CD4-positive, alpha-beta T cell treated with Interleukin-10 for 1 hour (primary cell): ENCODE data around the gene MTMR10.

ENCODE experiments used
- DNase-seq: peaks from one replicate; pipeline ENCODE4 v3.0.0-alpha.2; 2020

The MTMR10 gene, protein sequence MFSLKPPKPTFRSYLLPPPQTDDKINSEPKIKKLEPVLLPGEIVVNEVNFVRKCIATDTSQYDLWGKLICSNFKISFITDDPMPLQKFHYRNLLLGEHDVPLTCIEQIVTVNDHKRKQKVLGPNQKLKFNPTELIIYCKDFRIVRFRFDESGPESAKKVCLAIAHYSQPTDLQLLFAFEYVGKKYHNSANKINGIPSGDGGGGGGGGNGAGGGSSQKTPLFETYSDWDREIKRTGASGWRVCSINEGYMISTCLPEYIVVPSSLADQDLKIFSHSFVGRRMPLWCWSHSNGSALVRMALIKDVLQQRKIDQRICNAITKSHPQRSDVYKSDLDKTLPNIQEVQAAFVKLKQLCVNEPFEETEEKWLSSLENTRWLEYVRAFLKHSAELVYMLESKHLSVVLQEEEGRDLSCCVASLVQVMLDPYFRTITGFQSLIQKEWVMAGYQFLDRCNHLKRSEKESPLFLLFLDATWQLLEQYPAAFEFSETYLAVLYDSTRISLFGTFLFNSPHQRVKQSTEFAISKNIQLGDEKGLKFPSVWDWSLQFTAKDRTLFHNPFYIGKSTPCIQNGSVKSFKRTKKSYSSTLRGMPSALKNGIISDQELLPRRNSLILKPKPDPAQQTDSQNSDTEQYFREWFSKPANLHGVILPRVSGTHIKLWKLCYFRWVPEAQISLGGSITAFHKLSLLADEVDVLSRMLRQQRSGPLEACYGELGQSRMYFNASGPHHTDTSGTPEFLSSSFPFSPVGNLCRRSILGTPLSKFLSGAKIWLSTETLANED

DNA sequence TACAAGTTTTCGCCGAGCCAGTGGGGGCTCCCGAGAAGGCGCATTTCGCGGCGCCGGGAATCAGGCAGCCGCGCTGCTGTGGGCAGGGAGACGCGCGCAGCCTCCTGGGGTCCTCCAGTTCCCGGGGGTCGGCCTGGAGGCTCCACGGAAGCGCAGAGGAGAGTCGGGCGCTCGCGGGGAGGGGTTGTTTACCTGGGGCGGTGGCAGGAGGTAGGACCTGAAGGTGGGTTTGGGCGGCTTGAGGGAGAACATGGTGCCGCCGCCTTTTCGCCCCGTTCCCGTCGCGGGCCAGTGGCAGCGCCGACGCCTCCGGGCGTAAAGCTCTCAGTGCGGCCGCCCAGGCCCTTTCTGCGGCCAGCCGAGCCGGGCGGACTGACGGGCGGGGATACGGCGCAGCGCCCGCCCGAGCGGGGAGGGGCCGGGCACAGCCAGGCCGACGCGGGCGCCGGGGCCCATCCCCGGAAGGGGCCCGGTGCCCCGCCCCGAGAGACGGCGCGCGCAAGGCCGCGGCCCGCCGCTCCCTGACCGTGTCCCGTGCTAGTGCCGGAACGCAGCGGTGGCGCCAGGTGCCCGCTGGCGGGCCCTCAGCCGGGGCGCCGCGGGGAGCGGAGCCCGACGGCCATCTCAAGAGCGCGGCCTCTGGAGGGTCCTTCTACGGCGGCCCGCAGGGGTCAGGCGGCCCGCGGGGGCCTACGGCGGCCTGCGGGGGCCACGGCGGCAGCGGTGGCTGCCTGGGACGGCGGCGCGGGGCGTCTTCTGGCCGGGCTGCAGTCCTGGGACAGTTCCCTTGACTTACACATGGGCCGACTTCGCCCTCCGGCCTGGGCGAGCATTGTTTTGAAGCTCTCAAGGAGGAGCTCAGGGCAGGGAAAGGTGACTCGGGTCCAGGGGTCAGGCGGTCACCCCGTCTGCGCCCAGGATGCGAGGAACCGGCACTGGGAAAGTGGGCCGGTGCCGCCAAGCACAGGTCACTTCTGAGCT is at the start of gene MTMR10:
TSS of gene MTMR10 (minus strand) at position 374 of the 981 bp plus-strand sequence. CDS start at position 252, 122 bp downstream.
- peak; percentile 78 for DNase-seq

DNA sequence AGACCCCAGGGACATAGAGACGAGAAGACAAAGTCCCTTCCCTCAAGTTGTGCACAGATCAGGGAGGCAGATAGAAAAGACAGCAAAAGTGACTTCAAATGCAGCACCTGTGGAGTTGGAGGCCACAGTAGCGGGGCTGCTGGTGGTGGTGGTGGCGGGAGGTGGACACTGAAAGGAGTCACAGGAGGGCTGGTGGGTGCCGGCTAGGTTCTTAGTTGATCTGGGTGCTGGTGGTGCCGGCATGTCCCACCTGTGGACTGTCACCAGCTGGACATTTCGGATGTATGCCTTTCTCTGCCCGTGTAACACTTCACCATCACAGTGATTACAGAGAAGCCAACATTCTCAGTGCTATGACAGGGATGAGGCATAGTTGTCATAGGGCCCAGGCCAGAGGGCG is 49.2 kb upstream of the MTMR10 start:
- no peak for DNase-seq

DNA sequence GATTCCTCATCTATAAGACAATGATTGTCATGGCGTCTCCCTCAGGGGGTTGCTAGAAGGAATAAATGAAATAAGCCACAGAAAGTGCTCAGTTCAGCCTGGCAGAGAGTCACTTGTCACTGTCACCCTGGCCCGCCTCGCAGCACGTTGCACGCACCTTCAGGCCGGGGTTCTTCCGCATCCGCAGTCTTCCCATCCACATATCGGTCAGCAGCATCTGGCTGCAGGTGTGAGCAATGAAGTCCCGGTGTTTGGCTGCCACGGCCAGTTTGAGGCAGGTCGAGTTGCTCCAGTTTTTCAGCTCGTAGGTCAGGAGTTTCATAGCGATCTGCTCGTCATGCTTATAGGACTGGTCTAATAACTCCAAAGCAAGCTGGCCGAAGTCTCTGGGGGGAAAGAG is 48.5 kb upstream of the MTMR10 start:
- no peak for DNase-seq

DNA sequence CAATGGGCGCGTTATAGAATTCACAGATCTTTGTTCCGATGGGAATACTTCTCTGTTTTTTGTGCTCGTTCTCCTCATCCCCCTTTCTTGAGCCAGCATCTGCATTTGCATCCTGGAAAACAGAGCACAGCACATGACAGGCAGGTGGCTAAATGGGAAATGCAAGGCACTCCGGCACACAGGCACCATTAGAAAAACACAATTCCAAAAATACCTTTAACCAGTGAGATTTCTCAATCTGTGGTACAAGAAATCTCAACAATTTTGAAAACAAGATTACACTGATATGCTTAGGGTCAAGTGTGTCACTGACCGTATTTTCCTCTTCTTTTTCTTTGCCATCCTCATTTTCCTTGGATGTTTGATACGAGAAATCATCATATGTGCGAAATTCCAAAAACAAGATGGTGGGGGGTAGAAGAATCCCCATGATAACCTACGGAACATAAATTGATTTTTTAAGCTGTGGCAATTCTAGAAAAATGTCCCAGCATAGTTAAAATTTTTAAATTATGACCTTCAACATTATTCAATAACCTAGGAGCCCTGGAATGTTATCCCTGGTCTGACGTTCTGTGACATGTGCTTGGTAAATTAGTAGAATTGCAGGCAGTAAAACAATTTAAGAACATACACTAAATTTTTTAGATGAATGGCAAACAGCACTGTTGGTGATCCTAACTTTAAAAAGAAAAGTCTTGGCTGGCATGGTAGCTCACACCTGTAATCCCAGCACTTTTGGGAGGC is 46.5 kb upstream of the MTMR10 start:
- no peak for DNase-seq

DNA sequence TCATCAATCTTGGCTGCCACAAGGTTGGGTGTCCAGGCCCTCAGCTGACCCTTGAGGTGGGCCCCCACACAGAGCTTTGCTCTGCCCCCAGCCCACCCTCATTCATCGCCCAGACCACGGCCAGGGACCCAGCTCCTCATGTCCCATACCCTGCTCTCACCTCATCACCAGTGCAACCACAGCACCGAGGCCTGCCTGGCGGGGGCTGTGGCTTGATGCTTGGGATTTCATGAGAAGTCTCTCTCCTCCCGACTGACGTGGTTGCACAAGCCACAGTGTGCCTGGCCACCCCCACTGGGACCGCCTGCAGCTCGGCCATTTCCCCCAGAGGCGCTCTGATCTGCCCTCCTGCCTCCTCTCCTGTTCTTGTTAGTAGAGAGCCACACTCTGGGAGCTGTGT is 45.4 kb upstream of the MTMR10 start:
- DNase-seq = no peak

DNA sequence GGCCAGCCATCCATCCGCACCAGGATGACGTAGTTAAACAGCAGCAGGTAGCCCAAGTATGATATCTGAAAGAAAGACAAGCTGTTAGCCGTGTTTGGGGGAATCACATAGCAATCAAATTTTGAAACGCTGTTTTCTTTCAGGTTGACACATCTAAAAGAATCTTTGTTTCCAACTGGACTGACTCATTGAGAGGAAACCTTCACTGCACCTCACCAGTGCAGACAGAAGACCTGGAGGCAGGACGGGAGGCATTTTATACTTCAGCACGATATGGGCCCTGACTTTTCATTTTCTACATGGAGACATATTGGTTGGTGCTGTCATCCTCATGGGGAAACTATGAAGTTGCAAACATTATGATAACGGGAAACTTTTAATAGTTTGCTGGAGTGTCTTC is 44.2 kb upstream of the MTMR10 start:
- DNase-seq = no peak

DNA sequence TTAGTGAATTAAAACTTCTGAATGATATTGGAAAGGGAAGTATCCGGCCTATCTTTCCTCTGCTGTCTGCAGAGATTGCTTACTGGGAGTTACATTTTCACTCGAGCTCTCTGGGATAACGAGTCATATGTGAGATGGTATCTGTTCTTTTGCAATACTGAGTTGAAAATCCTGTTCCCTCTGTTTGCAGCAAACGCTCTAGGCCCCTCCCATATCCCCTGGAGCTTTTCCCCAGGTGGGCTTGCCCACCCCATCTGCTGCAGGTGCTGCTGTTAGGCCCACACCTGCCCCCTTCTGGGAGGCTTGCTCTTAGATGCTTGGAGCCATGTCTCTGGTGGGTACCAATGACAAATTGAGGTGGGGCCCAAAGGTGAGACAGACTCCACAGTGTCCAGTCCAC is 42.7 kb upstream of the MTMR10 start:
- no peak for DNase-seq

DNA sequence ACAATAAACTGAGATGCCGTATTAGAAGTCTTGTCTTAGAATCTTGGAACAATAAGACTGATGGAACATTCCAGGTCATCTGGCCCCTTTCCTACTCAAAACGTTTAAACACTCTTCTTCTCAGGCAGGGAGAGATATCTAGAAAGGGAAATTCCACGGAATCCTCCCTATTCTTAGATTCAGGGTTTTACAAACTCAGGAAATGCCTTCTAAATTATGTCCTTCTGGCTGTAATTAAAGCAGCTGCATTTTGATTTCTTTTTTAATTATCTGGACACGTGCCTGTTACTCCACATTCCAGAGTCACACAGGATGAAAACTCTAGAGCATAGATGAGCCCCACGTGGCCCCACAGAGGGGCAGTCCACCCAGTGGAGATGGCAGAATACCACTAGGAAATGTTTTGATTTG is 41.5 kb upstream of the MTMR10 start:
- DNase-seq = no peak

DNA sequence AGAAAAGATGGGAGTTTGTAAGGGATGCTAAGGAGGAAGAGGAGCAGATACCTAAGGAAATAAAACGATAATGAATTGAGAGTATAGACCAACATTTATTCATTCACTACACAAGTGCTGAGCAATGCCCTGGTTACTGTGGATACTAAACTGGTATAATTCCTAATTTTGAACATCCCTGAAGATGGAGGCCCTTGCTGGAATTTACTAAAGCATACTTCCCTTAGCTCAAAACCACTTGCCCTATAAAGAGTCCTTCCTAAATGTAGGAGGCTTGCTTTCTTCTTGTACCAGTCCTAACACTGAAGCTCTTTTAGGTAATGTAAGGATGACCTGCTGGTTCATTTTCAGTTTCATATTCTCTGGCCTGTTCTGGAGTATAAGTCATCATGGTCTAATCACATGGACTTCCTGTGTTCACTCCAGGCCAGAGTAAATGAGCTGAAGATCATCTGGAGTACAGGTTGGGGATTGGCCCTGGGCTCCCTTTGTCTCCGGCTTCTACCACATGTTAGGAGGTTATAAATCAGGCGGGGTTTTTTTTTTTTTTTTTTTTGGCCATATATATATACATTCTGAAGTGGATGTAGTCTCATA is 40.1 kb upstream of the MTMR10 start:
- DNase-seq = no peak

DNA sequence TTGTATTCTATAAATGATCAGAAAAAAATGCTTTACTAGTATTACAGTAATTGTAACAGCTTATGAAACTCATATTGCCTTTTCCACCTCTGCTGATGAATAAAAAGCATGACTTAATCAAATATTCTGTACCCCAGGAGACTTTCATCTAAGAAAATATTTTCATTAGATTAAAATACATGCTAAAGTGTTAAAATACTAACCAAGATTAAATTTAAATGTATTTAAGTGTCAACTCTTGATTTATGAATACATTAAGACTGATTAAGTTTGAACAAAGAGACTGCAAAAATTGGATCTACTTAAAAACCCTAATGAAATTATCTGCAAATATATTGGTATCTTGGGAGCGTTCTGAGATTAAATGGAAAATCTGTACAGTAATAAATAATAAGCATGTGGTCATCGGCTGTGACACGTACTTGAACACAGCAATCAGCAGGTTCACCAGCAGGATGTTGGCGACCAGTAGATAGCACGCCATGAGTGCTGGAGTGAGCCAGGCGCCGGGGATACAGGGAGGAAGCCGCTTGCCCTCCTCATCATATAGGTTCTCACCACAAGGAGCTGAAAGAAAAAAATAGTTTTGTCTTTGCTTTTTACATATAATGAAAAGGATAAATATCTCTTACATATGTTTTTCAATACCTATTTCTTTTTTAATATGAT is 36.6 kb upstream of the MTMR10 start:
- DNase-seq = no peak

DNA sequence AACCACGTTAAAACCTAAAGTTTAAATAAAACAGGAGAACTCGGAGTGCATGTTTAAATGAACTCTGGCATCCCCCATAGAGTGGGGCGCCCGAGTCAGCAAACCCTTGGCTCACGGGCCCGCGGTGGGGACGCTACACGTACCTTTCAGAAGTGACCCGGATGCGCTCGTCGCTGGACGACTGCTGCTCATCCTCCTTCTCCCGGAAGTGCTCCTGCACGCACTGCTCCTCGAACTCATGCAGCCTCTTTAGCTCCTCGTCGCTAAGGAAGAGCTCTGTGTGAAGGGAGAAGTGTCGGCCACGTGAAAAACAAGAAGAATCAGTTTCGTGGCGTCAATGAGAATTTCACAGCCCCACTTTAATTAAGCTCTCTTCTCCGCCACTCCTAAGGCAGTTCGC is 34.6 kb upstream of the MTMR10 start:
- DNase-seq = no peak

DNA sequence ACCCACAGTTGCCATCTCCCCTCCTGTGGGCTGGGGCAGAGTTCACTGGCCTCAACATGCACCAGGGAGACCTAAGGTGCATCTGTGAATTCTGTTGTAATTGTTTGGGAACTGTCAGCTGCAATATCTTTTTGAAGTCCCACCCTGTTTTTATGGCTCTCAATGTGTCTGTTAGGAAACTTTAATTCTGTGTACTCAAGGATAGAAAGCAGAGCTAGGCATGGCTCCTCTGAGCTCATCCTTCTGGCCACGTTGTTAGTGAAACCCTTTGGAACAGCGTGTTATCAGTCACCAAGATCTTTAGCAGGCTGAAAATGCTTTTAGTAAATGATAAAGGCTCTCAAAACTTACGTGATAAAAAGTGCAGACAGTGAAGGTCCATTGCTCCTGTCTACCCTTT is 33.6 kb upstream of the MTMR10 start:
- no peak for DNase-seq

DNA sequence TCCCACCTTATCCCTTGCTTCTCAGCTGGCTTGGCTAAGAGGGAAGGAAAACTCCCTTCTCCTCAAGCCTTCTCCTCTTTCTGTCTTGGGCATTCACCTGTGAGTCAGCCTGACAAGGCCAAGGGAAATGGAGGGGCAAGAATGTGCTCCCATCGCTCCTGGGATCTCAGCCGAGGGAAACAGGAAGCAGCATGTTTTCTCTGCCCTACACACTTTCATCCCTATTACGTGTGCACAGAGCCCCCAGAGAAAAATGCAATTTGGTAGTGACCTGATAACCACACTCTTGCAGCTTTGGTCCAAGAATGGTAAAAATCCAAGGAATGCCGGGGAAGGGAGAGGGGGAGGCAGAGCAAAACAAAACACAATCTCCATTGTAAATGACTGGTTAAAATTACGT is 32.9 kb upstream of the MTMR10 start:
- no peak for DNase-seq

DNA sequence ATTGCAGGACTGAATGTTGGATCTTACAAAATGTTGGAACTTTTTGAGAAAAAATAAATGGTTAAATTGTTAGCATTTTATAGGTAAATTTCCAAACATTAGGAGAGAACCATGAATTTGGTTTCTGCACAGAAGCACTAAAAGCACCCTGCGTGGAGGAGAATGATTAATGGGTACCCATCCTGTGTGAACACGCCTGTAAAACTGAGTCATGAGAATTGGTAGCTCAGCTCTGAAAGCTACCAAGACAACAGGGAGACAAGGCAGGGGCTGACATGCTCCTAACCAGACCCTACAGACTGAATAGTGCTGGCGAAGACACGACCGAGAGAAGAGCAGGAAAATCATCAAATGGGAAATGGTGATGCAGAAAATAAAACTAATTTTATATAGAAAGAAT is 32.4 kb upstream of the MTMR10 start:
- no peak for DNase-seq

DNA sequence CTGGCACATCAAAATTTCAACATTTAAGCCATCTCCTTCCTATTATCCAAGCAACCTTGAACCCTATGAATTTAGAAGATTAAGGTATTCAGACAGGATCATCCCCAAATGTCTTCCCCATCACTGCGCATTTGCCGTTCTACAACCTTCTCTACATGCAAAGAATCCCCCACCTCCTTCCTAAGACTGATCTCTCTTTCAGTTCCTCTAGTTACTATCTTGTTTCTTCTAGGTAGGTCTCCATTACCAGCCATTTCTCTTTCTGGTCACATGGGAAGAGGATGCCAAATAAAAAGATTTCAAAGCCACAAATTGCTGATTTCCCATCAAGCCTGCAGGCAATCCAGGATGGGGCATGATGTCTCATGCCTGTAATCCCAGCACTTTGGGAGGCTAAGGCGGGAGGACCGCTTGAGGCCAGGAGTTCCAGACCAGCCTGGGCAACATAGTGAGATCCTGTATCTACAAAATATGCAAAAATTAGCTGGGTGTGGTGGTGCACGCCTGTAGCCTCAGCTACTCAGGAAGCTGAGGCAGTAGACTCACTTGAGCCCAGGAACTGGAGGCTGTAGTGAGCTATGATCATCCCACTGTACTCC is 29.7 kb upstream of the MTMR10 start:
- DNase-seq = no peak

DNA sequence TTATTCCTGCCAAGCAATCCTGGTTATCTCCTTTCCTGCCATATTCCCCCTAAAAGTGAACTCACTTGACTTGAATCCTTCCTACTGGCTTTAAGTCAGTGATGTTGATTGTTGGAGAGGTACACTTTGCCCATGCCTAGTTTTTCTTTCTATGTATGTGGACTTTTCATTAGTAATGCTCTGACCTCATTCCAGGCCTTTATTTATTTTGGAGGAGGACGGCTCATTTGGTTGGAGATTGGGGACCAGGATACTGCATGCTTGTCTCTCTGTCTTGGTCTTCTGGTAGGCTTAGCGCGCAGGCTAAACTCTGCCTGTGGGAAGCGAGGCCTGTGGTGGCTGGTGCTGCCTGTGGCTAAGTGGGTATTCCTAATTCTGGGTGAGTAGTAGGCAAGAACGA is 29.1 kb upstream of the MTMR10 start:
- DNase-seq = no peak

DNA sequence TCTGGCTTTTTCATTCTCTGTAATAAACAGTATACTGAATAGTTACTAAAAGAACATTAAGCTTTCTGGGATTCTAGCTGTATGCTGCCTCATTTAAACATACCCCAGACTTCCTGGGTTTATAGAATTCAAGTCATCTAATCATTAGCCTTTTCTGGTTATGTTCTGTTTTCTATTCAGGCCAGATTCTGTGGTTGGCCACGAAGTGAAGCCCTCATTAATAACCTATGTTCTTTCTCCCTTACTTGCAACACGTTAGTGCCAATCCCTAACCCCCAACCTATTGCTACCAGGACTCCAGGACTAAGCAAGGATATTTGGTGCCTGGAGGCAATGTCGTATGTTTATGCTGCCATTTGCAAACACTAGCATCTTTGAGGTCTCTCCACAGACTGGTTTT is 28.6 kb upstream of the MTMR10 start:
- no peak for DNase-seq

DNA sequence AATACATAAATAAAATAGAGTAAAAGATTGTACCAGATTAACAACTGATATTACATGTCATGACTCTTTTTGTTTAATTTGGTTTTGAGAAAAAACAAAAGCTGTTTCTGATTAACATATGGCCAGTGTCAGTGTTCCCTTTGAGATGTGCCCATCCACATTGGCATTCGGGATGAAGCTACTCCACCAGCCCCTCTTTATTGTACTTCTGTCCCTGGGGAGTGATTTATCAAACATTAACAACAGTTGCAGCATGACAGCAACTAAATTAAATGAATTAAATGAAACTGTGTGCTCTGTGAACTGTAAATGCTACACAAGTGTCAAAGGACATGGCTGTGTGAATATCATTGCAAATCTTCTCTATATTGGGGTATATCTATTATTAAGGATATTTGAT is 25.9 kb upstream of the MTMR10 start:
- no peak for DNase-seq

DNA sequence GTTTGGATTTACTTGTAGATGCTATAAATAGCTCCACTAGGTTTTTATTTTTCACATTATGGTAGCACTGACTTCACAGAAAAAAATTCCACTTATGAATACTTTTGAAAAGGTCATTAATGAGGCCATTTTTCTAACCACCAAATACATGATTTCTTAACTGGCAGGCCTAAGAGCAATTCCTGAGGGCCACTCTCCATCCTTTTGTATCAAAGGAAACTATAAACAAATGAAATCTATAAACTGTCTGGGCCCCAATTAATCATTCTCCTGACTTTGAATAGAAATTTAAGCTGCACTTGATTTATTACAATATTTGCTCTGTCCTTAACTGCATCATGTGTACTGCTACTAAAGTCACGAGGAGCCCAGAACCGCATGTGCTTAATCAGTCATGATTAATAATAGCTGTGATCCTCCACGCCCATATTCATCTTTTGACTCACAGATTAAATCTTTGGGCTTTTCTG is 25.1 kb upstream of the MTMR10 start:
- DNase-seq = no peak

DNA sequence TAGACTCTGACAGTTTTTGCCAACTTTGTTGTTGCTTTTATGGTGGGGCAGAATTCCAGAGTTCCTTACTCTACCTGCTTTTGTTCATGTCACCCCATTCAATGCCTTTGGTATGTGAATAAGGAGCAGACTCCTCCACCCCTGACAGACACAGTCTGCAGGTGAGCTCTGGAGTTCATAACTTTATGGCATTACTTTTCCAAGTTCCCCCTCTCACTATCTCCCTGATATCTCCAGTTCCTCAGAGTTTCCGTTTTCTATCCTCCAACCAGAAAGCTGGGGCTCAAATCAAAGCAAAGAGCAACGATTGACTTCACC is 23.1 kb upstream of the MTMR10 start:
- no peak for DNase-seq
